HepG2 (cell line): ENCODE results near the gene IQSEC1. TPM values are rescaled to one million over a fixed set of nuclear protein-coding genes. Genes with fewer than 3 reads are reported as not detected.

ENCODE experiments used
- ATF1 ChIP-seq: IDR thresholded peaks from 2 replicates; pipeline ENCODE4 v1.6.1; 2016; ENCODE audit warnings: mild to moderate bottlenecking, control low read depth
- BRCA1 ChIP-seq: sonication (generic); formaldehyde crosslinking; IDR thresholded peaks from 2 replicates; pipeline ENCODE4 v1.4.0; 2020; ENCODE audit warnings: missing genetic modification reagents
- CERS6 ChIP-seq: sonication (generic); formaldehyde crosslinking; IDR thresholded peaks from 2 replicates; pipeline ENCODE4 v1.5.0; 2020; ENCODE audit warnings: missing genetic modification reagents
- EHMT2 ChIP-seq: fragments of 200-600 bp; sonication (generic); IDR thresholded peaks from 2 replicates; pipeline ENCODE4 v1.7.0; 2017; ENCODE audit warnings: antibody characterized with exemption, low read depth, low read length, borderline replicate concordance
- ETV6 ChIP-seq: sonication (generic); formaldehyde crosslinking; conservative IDR thresholded peaks from 2 replicates; pipeline ENCODE4 v1.4.0; 2020; ENCODE audit warnings: missing genetic modification reagents
- FIP1L1 ChIP-seq: fragments of 200-400 bp; formaldehyde crosslinking; IDR thresholded peaks from 2 replicates; pipeline ENCODE4 v1.6.1; 2018; ENCODE audit warnings: low read depth, mild to moderate bottlenecking, low read length, moderate library complexity, borderline replicate concordance; ENCODE audit not compliant: insufficient read depth
- FOXC1 ChIP-seq: sonication (generic); formaldehyde crosslinking; IDR thresholded peaks from 2 replicates; pipeline ENCODE4 v1.8.0; 2022; ENCODE audit warnings: mild to moderate bottlenecking, missing genetic modification reagents, borderline replicate concordance
- HOXA3 ChIP-seq: sonication (generic); formaldehyde crosslinking; IDR thresholded peaks from 2 replicates; pipeline ENCODE4 v1.5.0; 2020; ENCODE audit warnings: missing genetic modification reagents
- KLF12 ChIP-seq: sonication (generic); formaldehyde crosslinking; IDR thresholded peaks from 2 replicates; pipeline ENCODE4 v1.4.0; 2020; ENCODE audit warnings: missing genetic modification reagents, borderline replicate concordance
- LBX2 ChIP-seq: sonication (generic); formaldehyde crosslinking; IDR thresholded peaks from 2 replicates; pipeline ENCODE4 v1.5.0; 2020; ENCODE audit warnings: missing genetic modification reagents, mild to moderate bottlenecking, borderline replicate concordance
- MAF1 ChIP-seq: sonication (generic); formaldehyde crosslinking; IDR thresholded peaks from 2 replicates; pipeline ENCODE4 v1.5.0; 2020; ENCODE audit warnings: missing genetic modification reagents, borderline replicate concordance
- MZF1 ChIP-seq: sonication (generic); formaldehyde crosslinking; IDR thresholded peaks from 2 replicates; pipeline ENCODE4 v1.8.1; 2023; ENCODE audit warnings: mild to moderate bottlenecking, missing genetic modification reagents, borderline replicate concordance
- NAIF1 ChIP-seq: sonication (generic); formaldehyde crosslinking; IDR thresholded peaks from 2 replicates; pipeline ENCODE4 v1.5.0; 2020; ENCODE audit warnings: mild to moderate bottlenecking, missing genetic modification reagents, borderline replicate concordance
- NFKB2 ChIP-seq: sonication (generic); formaldehyde crosslinking; IDR thresholded peaks from 2 replicates; pipeline ENCODE4 v1.4.0; 2020; ENCODE audit warnings: missing genetic modification reagents, borderline replicate concordance
- SMYD3 ChIP-seq: sonication (generic); formaldehyde crosslinking; IDR thresholded peaks from 2 replicates; pipeline ENCODE4 v1.8.1; 2023; ENCODE audit warnings: mild to moderate bottlenecking, missing genetic modification reagents
- SRF ChIP-seq: IDR thresholded peaks from 2 replicates; pipeline ENCODE4 v1.6.1; 2011; ENCODE audit warnings: mild to moderate bottlenecking, low read depth, low read length, moderate library complexity
- SRSF4 ChIP-seq: fragments of 200-400 bp; formaldehyde crosslinking; IDR thresholded peaks from one replicate; pipeline ENCODE4 v1.6.1; 2018; ENCODE audit warnings: mild to moderate bottlenecking, low read depth, low read length, moderate library complexity; ENCODE audit not compliant: poor library complexity, severe bottlenecking
- YEATS4 ChIP-seq: sonication (generic); formaldehyde crosslinking; IDR thresholded peaks from 2 replicates; pipeline ENCODE4 v1.4.0; 2020; ENCODE audit warnings: missing genetic modification reagents, borderline replicate concordance
- ZIK1 ChIP-seq: sonication (generic); formaldehyde crosslinking; IDR thresholded peaks from 2 replicates; pipeline ENCODE4 v1.5.0; 2020; ENCODE audit warnings: mild to moderate bottlenecking, low read depth, missing genetic modification reagents, borderline replicate concordance
- ZNF274 ChIP-seq: sonication (generic); formaldehyde crosslinking; IDR thresholded peaks from 2 replicates; pipeline ENCODE4 v1.5.1; 2020; ENCODE audit warnings: mild to moderate bottlenecking, missing genetic modification reagents
- ZSCAN29 ChIP-seq: sonication (generic); formaldehyde crosslinking; conservative IDR thresholded peaks from 2 replicates; pipeline ENCODE4 v1.4.0; 2020; ENCODE audit warnings: mild to moderate bottlenecking, missing genetic modification reagents
- polyA plus RNA-seq, 8 experiments: library from polyadenylated mRNA; depleted of rRNA in 3 of 8; stranded (reverse) in 7 of 8; unstranded in 1 of 8; fragments of >200 nt; fragmentation: Illumina TruSeq in 4 of 8; extraction: Trizol in 4 of 8; gene quantifications; 2 replicates each; pipeline versions ENCODE4 v1.2.1 to v1.2.3, GENCODE V29; 2011 to 2016; ENCODE audit warnings: low read depth in 4 of 8, missing spikeins in 1 of 8, mixed read lengths in 1 of 8; ENCODE audit not compliant: insufficient read depth in 1 of 8
- total RNA-seq, 5 experiments: library from RNA; depleted of rRNA; stranded (reverse); fragments of >200 nt; fragmentation: Illumina TruSeq; extraction: Trizol; gene quantifications; 2 replicates each; pipeline ENCODE4 v1.2.3, GENCODE V29; 2016; ENCODE audit warnings: low read depth in 1 of 5
- TF ChIP-seq, protein P1 (sequence below): sonication (generic); formaldehyde crosslinking; IDR thresholded peaks from 2 replicates; pipeline ENCODE4 v1.5.1; 2020; ENCODE audit warnings: mild to moderate bottlenecking, missing genetic modification reagents, borderline replicate concordance

Gene IQSEC1
- total and polyA plus RNA-seq, 2 of the 13 experiments (the other 11 are each of a cell fraction or from before 2014, with no cell fraction given) = 17.4 to 20.2 TPM

- no peak for TF ChIP-seq LBX2 (CRISPR knock-in tag)
- TF ChIP-seq SMYD3 (CRISPR knock-in tag) = no peak
- no peak for TF ChIP-seq ZNF274 (CRISPR knock-in tag)
- TF ChIP-seq, protein P1, sequence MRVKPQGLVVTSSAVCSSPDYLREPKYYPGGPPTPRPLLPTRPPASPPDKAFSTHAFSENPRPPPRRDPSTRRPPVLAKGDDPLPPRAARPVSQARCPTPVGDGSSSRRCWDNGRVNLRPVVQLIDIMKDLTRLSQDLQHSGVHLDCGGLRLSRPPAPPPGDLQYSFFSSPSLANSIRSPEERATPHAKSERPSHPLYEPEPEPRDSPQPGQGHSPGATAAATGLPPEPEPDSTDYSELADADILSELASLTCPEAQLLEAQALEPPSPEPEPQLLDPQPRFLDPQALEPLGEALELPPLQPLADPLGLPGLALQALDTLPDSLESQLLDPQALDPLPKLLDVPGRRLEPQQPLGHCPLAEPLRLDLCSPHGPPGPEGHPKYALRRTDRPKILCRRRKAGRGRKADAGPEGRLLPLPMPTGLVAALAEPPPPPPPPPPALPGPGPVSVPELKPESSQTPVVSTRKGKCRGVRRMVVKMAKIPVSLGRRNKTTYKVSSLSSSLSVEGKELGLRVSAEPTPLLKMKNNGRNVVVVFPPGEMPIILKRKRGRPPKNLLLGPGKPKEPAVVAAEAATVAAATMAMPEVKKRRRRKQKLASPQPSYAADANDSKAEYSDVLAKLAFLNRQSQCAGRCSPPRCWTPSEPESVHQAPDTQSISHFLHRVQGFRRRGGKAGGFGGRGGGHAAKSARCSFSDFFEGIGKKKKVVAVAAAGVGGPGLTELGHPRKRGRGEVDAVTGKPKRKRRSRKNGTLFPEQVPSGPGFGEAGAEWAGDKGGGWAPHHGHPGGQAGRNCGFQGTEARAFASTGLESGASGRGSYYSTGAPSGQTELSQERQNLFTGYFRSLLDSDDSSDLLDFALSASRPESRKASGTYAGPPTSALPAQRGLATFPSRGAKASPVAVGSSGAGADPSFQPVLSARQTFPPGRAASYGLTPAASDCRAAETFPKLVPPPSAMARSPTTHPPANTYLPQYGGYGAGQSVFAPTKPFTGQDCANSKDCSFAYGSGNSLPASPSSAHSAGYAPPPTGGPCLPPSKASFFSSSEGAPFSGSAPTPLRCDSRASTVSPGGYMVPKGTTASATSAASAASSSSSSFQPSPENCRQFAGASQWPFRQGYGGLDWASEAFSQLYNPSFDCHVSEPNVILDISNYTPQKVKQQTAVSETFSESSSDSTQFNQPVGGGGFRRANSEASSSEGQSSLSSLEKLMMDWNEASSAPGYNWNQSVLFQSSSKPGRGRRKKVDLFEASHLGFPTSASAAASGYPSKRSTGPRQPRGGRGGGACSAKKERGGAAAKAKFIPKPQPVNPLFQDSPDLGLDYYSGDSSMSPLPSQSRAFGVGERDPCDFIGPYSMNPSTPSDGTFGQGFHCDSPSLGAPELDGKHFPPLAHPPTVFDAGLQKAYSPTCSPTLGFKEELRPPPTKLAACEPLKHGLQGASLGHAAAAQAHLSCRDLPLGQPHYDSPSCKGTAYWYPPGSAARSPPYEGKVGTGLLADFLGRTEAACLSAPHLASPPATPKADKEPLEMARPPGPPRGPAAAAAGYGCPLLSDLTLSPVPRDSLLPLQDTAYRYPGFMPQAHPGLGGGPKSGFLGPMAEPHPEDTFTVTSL = no peak
- TF ChIP-seq FOXC1 = no peak; the same call in 1 of the 2 replicates
- TF ChIP-seq CERS6 = 0 out of 2 replicates have a peak, but pooled peaks have one; percentile 10
- TF ChIP-seq BRCA1 (CRISPR knock-in tag) = no peak
- TF ChIP-seq SRF = no peak
- no peak for TF ChIP-seq SRSF4
- TF ChIP-seq ETV6 = no peak
- TF ChIP-seq KLF12 (CRISPR knock-in tag) = no peak
- TF ChIP-seq MAF1 (CRISPR knock-in tag) = no peak
- no peak for TF ChIP-seq ZIK1 (CRISPR knock-in tag)
- TF ChIP-seq EHMT2 = no peak
- TF ChIP-seq YEATS4 (CRISPR knock-in tag) = no peak
- TF ChIP-seq FIP1L1 = no peak
- no peak for TF ChIP-seq ZSCAN29 (CRISPR knock-in tag)
- TF ChIP-seq HOXA3 (CRISPR knock-in tag) = no peak
- TF ChIP-seq NAIF1 = no peak
- no peak for TF ChIP-seq ATF1 (CRISPR knock-in tag)
- TF ChIP-seq MZF1 (CRISPR knock-in tag) = no peak
- peak; percentile 55; the same call in 1 of the 2 replicates for TF ChIP-seq NFKB2 (CRISPR knock-in tag)
Observed at GRCh38 chr3:12966847-12967605, 106.2 kb downstream of the IQSEC1 start (continued).
